LHCN-M2 (cell line): ENCODE results near the gene SMPX. TPM values are rescaled to one million over a fixed set of nuclear protein-coding genes. Genes with fewer than 3 reads are reported as not detected.

Experiments used
- DNase-seq: peaks from one replicate; pipeline ENCODE4 v3.0.0-alpha.2; 2012; ENCODE audit warnings: low read depth
- total RNA-seq: library from RNA; depleted of rRNA; stranded (reverse); fragments of >200 nt; gene quantifications from 2 replicates; pipeline ENCODE4 v1.2.3, GENCODE V29; 2014

The SMPX gene
- total RNA-seq, 1 experiment from 2014 or later: not detected

DNA sequence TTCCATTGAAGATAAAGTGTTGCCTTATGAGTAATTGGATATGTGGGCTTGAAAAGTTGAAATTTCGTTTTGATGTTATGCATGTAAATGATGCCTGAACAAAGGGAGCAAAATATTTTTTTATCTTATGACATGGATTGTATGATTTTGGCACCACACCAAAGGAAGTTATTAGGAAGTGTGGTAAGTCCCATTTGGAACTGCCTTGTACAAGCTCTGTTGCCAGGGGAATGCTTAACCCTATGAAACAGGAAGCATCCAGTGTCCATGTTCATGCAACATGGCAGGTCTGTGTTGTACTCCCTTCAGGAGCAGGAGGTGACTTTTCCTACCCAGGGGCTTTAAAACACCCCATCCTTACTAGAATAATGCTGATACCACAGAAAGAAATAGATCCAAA is 13.2 kb downstream of the SMPX start:
- no peak for DNase-seq

DNA sequence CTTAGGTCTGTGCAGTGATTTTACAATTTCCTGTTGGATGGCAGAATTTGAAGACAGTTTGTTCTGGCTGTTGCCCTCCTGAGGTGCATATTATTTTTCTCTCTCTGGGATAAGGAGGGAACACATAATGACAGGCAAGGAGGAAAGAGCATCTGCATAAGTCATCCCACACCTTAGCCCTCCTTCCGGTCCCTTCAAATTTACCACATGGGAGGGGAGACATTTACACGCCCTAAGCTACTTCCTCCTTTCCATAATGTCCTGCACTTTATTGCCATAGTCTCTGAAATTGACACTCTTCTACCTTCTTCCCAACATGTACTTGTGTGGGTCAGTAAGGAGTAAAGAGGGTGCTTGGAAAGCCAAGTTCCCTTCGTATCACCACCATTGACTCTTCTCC is 13.9 kb downstream of the SMPX start:
- no peak for DNase-seq

DNA sequence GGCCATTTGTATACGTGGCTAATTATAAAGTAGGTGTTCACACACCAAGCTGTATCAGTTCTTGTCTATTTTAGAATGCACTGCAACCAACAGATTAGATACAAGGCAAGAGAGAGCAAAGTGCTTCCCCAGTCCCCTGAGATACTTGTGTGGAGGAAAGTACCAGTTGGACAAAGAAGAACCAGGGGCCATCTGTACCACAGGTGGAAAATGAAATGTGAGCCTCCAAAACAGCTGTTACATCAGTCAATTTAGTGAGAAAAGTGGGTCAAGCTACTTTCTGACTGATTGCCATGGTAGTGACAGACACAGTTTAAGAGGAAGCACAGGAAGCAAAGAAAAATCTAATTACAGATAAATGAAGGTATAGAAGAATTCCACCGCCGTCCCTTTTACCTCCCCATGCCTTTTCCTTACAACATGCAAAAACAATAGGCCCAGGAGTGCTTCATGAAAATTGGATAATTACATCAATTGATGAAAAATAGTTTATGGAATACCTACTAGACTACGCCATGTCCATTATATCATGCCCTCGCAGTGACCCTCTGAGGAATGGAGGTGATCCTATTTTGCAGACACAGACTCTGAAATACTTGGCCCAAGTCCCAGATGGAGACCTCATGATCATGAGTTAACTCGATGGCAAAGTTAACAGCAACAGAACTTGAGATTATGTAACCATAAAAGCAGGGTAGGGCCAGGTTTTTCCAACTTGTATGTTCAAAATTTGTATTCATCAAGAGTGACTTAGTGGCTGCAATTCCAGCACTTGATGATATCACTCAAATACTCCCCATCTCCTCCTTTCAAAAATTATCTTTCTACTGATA is 15.8 kb downstream of the SMPX start:
- DNase-seq: peak; percentile 64

DNA sequence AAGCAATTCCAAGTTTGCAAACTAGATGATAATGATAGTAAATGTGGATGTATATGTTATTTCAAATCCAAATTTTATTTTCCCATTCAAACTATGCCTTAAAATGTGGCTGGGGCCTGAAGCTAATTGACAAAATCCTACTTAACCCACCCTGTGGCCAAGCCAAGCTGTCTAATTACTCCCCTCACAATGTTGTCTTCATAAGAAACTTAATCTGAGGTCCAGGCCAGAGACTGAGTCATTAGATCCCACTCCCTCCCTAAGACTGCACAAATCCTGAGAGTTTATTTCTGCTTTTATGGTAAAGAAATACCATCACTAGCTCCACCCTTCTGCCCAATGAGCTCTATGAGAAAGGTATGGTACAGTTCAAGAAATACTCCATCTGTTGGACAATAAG is 16.6 kb downstream of the SMPX start:
- DNase-seq: no peak

DNA sequence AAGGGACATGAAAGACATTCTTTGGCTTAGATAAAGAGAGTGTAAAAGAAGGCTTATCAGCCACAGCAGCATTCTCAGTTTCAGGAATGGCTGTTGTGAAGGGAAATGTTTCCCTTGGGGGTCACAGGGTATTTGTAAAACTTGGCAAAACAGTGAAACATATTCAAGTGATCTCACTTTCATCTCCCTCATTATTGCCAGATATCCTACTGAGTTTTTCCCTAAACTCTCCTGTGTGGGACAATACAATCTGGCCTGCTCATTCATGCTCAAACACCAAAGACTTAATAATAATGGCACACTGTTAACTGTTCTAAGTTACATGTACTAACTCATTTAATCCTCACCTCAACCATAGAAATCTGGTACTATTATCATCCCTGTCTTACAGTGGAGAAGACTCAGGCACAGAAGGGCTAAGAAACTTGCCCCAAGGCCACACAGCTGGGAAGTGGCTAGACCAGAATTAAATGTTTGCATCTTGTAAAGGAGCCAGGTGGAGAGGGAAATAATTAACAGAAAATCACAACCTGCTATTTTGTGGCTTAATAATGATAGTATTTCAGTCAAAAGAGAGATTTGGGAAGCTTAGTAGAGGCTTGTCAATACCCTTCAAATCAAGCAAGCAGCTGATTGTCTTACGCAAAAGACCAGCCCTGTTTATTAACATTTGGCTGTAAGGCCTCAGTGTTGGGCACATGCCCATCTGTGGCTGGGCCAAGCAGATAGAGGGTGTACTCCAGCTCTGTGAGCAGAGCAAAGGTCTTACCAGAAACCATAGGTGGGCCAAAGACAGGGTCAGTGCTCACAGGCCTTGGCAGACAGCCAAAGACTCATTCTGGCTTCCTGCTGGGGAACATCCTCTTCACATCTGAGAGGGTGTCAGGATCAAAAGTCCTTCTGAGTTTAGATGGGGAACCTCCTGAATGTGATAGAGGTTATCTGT is 17.3 kb downstream of the SMPX start:
- DNase-seq: no peak

DNA sequence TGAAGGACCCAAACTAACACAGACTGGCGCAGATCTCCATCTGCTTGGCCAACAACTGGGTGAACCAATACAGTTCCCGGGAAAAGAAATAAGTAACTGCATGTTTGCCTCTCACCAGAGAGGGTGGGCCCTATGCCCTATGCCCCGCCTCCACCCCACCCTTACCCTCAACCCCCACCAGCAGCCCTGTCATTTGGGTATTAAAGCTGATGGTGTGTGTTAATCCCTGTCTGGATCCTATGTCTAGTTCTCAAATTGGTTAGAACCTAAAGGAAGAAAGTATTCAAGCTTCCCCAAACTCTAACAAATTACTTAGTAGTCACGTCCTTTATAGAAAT is 19.0 kb downstream of the SMPX start:
- no peak for DNase-seq

DNA sequence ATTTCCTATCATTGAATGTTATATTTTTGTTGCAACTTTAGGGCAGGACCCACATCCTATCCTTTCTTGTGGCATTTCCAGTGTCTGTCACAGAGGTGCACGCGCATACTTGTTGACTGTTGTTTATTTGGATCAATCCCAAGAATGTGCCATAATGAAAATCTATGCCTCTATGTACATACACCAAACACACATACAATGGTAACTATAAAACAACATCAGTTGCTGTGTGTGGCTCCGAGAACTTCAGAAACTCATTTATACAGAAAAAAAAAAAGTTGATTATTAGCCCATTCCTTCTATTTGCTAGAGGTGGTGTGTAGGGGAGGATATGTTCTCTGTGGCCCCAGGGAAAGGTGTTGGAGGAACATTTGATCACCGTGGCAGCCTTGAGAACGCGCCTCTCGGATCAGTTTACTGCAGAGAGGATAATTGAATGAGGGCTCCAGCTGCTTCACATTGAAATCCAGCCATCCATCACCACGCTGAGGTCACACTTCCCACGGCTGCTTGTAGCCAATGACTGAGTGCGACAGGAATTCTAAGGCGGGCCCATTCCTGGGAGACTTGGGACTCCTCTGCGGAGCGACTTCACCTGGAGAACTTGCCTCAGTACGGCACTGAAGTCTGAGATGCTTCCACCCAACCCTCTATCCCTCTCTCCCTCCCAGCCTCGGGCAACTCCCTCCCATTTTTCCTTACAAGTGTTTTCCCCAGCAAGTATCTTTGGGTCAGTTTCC is 19.5 kb downstream of the SMPX start:
- DNase-seq: peak; percentile 38

DNA sequence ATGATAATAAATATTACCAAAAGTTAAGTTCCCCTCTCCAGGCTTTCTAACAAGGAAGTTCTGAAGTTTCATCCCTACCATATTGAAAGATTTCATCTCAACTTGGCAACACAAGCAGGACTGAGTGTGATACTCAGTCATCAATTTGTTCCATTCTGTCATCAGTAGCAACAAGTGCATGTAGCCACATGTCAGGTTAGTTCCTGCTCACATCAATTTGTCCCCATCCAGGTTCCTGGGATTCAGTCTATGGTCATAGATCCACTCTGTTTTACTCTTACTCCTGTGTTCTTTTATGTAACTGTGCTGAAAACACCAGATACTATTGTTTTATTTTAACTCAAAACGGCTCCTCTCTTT is 22.2 kb downstream of the SMPX start:
- DNase-seq: no peak

DNA sequence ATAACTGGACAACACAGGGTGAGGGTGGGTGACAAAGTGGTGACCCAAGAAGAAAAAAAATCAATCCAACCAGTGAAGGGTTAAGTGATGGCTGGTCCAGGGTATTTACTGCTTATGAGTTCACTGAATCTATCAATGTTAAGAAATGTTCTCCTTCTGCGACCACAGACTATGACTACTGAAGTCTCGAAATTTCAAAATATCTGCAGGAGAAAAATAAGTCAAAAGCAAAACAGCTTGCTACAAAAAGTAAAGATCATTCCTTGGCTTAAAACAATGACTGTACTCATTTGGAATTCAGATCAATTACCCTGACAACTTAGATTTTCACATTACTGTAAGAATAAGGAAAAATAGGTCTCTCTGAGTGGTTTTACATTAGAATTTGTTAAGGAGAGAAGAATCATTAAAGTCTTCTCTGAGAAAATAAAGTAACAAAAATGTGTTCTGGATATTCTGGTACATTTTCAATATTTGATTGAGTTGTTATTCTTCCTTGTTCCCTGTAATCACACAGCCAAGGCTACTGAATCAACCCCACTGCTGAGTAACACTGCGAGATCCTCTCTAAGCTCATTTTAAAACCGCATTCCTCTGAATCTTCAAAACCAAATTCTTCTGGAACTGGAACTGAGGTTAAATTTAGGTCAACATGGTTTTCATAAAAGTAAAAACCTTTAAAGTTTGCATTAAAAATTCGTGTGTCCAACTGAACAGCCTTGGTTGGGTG is 22.7 kb downstream of the SMPX start:
- peak; percentile 67 for DNase-seq

DNA sequence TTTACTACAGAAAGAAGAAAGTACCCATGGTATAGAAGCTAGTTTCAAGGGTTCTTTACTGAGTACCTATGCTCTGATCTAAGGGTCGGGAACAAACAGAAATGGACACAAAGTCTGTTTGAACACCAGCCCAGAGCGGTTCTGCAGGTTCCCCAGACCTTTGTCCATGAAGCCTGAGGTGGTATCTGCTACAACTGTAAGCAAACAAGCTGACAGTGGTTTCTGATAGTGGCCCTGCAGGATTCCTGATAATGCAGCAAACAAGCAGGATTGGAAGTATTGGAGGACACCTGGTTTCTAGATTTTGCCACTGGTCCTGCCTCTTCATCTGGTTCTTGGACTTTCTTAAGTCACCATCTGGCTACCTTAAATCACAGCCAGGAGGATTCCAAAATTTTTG is 23.7 kb downstream of the SMPX start:
- no peak for DNase-seq

DNA sequence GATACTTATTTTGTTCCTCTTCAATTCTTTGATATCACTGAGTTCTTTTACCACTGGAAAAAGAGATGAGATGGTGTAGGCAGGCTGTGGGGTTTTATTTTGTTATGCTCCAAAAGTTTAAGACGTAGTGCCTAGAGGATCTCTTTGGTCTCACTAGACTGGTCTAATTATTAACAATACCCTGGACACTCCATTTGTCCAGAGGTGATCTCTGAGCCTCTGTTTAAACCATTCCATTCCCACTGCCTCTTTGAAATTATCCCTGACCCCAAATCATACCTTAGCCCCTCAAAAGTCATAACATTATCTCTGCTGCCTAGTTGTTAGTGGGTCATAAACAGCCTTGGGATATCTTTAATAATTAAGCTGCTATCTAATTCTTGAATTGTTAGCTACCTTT is 24.2 kb downstream of the SMPX start:
- DNase-seq: no peak

DNA sequence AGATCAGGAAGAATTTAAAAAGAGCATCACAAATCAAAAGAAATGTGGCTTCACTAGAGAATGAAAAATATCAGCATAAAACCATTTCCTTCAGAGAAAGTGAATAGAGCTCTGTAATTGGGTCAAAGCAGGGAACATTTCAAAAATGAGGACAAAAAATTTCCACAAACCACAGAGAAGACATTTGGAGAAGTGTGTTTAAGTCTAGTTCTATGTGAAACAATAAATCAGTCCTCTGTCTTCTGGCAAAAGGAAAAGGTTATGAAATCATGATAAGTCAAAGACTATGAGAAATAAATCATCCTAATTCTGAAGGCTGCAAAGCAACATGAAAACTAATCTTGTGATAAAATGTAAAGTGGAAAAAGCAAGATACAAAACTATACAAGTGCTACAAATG is 27.9 kb downstream of the SMPX start:
- no peak for DNase-seq

DNA sequence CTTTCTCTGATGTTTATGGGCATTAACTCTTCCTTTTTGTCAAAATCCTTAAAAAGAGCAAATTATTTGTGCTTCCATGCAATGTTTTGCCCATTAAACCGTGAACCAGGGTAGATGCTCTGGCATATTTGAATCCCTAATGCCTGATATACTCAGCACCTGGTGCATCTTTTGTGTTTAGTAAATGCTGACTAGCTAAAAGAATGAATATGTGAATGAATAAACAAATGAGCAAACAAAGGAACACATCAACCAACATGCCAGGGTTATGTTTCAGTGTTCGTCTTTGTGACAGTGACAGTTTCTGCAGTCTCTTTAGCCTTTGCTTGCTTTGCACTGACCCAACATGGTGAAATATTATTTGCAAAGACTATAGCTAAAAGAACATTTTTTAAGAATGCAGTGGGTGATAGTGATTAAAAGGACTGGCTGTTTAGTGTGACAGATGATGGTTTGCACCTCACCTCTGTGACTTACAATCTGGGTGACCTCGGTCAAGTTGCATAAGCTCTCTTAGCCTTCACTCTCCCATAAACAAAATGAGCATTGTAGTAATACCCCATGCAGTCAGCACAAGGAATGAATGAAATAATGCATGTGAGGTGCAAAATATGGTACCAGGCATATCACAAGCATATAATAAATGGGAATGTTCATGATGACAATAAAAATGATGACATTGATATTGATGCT is 29.5 kb downstream of the SMPX start:
- no peak for DNase-seq

DNA sequence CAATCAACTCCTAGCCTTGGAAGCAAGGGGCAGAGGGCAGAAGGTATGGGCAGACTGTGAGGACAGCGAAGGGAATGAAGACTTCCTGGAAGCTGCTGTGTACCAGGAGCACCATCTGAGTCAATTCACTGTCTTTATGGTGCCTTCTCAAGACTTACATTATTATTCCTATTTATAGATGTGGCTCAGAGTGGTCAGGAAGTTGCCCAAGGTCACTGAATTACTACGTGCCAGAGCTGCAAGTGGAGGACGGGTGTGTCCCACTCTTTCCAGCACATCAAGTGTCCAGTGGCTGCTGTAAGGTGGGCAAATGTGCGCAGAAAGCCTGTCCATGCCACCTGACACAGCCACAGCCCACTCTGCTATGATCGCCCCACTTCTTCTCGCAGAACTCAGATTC is 32.0 kb downstream of the SMPX start:
- no peak for DNase-seq

DNA sequence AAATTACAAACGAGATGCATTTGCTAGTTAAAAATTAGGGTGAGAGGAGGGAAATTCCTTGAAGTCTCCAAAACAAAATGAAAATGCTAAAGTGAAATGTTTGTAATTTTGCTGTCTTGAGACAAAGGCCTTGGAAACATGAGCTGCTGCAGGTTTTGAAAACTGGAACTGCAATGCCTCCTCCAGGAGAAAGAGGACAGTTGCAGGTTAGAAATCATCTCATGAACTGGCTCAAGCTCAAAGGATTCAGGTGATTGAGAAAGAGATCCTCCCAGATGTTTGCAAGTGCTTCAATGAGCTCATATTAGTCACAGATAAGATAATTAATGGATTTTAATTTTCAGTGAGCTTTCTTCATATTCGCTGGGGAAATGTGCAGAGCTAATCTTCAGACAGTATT is 32.4 kb downstream of the SMPX start:
- DNase-seq: peak; percentile 24

DNA sequence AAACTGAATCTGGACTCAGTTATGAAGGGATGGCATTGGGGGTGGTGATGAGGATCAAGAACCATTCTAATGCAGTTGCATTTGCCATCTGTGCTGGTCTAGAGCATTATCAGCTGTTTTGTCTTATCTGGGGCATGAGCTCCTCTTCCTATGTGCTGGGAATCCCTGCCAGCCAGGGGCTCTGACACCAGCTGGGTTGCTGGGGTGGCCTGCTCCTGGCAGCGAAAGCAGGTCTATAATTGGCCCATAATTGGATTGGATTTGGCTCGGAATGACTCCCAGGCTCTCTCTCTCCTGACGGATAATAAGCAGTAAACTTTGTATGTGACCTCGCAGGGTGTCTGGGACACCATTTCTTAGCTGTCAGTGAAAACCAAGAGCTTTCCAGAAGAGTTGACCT is 34.1 kb downstream of the SMPX start:
- DNase-seq: no peak

DNA sequence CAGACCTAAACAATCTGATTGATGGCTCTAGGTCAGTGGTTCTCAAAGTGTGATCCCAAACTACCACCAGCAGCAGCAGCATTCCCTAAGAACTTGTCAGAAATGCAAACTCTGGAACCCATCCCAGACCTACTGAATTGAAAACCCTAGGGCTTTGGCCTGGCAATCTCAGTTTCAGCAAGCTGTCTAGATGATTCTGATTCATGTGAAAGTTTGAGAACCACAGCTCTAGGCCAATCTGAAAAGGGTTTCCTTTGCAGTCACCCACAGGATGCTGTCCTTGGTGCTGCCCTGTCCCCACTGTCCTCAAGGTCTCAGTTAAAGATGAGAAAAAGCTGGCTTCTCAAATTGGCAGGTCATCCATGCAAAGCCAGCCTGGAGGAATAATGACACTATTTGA is 34.8 kb downstream of the SMPX start:
- DNase-seq: peak; percentile 12

DNA sequence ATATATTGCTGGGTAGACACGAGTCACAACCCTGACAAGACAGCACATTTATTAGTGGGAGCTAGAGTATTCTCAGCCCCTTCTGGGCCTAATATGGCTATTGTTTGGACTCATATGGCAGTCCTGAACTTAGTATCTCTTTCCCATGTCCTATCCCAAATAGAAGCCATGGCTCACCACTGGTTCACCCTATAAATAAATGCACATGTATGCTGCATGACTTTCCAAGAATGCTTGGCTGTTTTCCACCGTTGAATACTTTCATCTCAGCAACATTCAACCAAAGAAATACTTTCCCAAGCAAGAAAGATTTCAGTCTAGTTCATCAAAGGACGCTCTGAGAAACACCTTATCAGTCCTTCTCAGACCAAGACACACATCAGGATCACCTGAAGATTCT is 36.7 kb downstream of the SMPX start:
- no peak for DNase-seq

DNA sequence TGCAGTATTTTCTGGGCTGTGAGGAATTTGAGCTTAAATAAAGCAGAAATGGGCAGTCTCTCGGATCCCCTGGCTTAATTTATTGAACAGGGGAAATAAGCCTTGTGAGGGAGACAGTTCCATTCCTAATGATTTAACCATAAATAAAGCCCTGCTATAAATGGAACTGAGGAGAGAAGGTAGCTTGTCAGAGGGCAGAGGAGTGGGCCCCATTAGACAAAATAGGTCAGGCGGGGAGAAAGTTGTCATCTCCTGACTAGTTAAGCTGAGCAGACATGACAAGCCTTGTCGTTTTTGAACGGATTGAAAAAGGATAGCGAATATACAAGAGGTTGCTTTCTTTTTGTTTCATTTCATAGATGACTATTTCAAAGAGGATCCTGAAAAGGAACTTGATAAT is 39.3 kb downstream of the SMPX start:
- no peak for DNase-seq

DNA sequence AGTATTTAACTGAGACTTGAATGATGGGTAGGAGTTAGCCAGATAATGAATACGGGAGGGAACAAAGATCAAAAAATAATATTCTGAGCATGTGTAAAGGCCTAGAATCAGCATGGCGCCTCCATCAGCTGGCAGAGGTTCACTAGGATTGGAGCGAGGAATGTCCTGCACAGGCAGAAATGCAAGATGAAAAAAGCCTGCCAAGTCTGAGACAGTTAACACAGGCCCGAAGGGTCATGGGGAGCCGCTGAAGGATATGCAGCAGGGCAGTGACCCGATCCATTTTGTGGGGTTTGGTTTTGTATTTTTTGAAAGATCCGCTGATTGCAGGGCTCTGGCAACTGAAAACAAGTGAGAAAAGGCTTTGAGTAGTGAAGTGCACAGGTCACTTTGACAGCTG is 40.1 kb downstream of the SMPX start:
- DNase-seq: no peak

DNA sequence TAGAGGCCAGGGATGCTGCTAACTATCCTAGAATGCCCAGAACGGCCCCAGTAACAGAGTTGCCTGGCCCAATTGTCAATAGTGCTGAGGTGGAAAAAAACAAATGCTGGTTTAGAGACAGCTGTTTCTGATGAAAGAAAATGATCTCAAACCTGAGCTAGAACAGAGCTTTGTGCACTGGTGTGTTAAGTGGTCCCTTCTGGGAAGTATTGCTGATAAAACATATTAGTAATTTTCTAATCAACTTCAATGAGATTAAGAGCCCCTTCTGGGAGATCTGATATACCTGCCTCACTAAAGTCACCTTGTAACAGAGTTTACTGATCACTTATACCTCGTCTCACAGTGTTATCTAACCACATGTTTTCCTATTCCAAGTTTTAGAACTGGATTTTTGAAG is 42.1 kb downstream of the SMPX start:
- DNase-seq: no peak
